Prostate gland (tissue), 2 donors: Measurements from ENCODE around the gene SNED1.

ENCODE experiments used
- CTCF ChIP-seq, 4 experiments: fragments of 200-600 bp in 2 of 4; fragments of 450-650 bp in 2 of 4; sonication (generic) in 2 of 4; IDR thresholded peaks; 1 replicate in 3 of 4; 2 replicates in 1 of 4; pipeline ENCODE4 v1.5.1; 2016 to 2019; ENCODE audit warnings: antibody characterized with exemption in 4 of 4, mild to moderate bottlenecking in 2 of 4, moderate library complexity in 2 of 4
- POLR2A ChIP-seq: fragments of 450-650 bp; IDR thresholded peaks from one replicate; pipeline ENCODE4 v1.6.1; 2016; ENCODE audit warnings: antibody characterized with exemption, mild to moderate bottlenecking
- POLR2AphosphoS5 ChIP-seq: sonication (generic); formaldehyde crosslinking; IDR thresholded peaks from one replicate; pipeline ENCODE4 v1.6.1; 2017; ENCODE audit warnings: antibody characterized with exemption

DNA sequence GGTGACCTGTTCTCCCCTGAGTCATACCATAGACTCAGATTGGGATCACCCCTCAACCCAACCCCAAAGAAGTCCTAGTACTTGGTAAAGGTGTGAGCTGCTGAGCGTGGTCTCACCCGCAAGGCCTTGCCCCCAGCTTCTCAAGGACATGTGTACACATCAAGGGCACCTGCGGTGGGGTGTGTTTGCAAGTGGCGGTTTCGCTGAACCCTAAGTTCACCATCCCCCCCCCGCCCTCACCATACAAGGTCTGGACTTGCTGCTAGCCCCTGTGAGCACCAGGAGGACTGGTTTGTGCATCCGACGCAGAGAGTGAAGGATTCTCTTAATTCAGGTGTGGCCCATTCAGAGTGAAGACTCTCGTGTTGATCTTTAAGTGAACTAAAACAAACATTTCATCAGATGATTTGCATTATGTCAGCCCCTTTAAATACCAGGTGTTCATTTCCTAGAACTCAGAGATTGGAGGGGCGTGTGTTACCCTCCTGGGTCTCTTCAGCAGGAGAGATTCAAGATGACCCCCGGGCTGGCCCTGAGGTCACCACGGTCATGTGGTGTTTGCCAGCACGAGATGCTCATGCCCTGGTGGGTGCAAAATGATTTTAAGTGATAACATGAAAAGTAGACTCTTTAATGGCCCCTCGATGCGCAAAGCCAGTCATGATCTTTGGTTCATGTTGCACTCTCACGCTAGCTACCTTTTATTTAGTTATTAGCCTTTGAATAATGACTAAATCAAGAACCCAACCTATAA lies 75.8 kb downstream of the SNED1 start:
- TF ChIP-seq CTCF (IDR thresholded peaks at IDR 0.05): no peak
- TF ChIP-seq POLR2A: no peak
- TF ChIP-seq POLR2AphosphoS5: no peak
